Measurements from ENCODE around the gene OBI1. TPM values are rescaled to one million over a fixed set of nuclear protein-coding genes. Genes with fewer than 3 reads are reported as not detected.

OBI1 gene
- total and polyA plus RNA-seq, 2 donors (not counting 1 experiment from before 2014, with no cell fraction given) = 10.2 to 11.4 TPM

DNA sequence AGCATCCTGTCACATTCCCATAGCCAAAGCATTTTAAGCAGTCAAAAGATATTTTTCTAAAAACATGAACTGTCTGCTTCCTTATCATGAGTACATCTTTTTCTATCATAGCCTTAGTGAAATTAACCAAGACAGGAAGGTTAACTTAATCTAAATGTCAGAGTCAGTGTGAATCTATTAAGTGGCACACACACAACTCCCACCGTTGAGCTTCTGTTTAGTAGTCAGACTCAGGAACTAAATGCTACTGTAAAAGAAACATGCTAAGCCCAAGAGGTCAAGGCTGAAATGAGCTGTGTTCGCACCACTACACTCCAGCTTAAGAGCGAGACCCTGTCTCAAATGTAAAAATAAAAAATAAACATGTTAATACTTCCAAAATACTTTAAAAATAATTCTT is 47.9 kb downstream of the OBI1 start:
- Histone ChIP-seq H3K9ac (ENCODE audit: insufficient read depth, low read length) (no peak overlapping the region), H3K79me2 (ENCODE audit: control insufficient read depth, insufficient read depth, low read length) (no peaks in the 10 kb centered on the region), H3K36me3 (ENCODE audit: control insufficient read depth, insufficient read depth, low read length) (no peaks in the 10 kb centered on the region), H4K20me1 (ENCODE audit: control insufficient read depth, extremely low read depth, insufficient read depth, low read length) (no peaks in the 10 kb centered on the region), H3K27me3 (ENCODE audit: control insufficient read depth, insufficient read depth, low read length) (peaks cover 50% of the 10 kb centered on the region), H2AFZ (ENCODE audit: low read length) (no peak overlapping the region), H3K27ac (ENCODE audit: insufficient read depth, low read length) (no peak overlapping the region), H3K4me1 (ENCODE audit: control insufficient read depth, extremely low read depth, insufficient read depth, low read length) (peaks cover 5% of the 10 kb centered on the region), H3K4me3 (replicated peaks in 1 of 4; ENCODE audit: control extremely low read depth in 1 of 4, insufficient read depth in 1 of 4, low read depth in 3 of 4, low read length in 4 of 4) (no peak overlapping the region), H3K4me2 (ENCODE audit: extremely low read depth, insufficient read depth, low read length) (no peak overlapping the region), H3K9me3 (ENCODE audit: control insufficient read depth, insufficient read depth, low read depth, low read length) (no peaks in the 10 kb centered on the region)
- TF ChIP-seq EZH2 (IDR thresholded peaks at IDR 0.05; ENCODE audit: low read length, missing control alignments) = no peak
- TF ChIP-seq, protein P1, sequence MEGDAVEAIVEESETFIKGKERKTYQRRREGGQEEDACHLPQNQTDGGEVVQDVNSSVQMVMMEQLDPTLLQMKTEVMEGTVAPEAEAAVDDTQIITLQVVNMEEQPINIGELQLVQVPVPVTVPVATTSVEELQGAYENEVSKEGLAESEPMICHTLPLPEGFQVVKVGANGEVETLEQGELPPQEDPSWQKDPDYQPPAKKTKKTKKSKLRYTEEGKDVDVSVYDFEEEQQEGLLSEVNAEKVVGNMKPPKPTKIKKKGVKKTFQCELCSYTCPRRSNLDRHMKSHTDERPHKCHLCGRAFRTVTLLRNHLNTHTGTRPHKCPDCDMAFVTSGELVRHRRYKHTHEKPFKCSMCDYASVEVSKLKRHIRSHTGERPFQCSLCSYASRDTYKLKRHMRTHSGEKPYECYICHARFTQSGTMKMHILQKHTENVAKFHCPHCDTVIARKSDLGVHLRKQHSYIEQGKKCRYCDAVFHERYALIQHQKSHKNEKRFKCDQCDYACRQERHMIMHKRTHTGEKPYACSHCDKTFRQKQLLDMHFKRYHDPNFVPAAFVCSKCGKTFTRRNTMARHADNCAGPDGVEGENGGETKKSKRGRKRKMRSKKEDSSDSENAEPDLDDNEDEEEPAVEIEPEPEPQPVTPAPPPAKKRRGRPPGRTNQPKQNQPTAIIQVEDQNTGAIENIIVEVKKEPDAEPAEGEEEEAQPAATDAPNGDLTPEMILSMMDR (conservative IDR thresholded peaks at IDR 0.05 in 1 of 2, IDR thresholded peaks at IDR 0.05 in 1 of 2; ENCODE audit: low read depth in 1 of 2, low read length in 2 of 2) = no peak
- no peak for DNase-seq (ENCODE audit: low read depth in 2 of 2)

GRCh38 chr13:78610381-78610883 is 48.5 kb downstream of the OBI1 start:
- no peak overlapping the region for H3K9ac ChIP-seq (ENCODE audit: insufficient read depth, low read length)
- no peak overlapping the region for H3K4me3 ChIP-seq (replicated peaks in 1 of 4; ENCODE audit: control extremely low read depth in 1 of 4, insufficient read depth in 1 of 4, low read depth in 3 of 4, low read length in 4 of 4)
- peaks cover 5% of the 10 kb centered on the region for H3K4me1 ChIP-seq (ENCODE audit: control insufficient read depth, extremely low read depth, insufficient read depth, low read length)
- peaks cover 56% of the 10 kb centered on the region for H3K27me3 ChIP-seq (ENCODE audit: control insufficient read depth, insufficient read depth, low read length)
- no peaks in the 10 kb centered on the region for H3K9me3 ChIP-seq (ENCODE audit: control insufficient read depth, insufficient read depth, low read depth, low read length)
- H4K20me1 ChIP-seq (ENCODE audit: control insufficient read depth, extremely low read depth, insufficient read depth, low read length) = no peaks in the 10 kb centered on the region
- no peak overlapping the region for H3K4me2 ChIP-seq (ENCODE audit: extremely low read depth, insufficient read depth, low read length)
- no peaks in the 10 kb centered on the region for H3K36me3 ChIP-seq (ENCODE audit: control insufficient read depth, insufficient read depth, low read length)
- H3K27ac ChIP-seq (ENCODE audit: insufficient read depth, low read length) = no peak overlapping the region
- H3K79me2 ChIP-seq (ENCODE audit: control insufficient read depth, insufficient read depth, low read length) = no peaks in the 10 kb centered on the region
- peak; percentile 4 to 54 for DNase-seq (ENCODE audit: low read depth in 2 of 2)
- no peak overlapping the region for H2AFZ ChIP-seq (ENCODE audit: low read length)
- peak; percentile 6 for TF ChIP-seq EZH2 (IDR thresholded peaks at IDR 0.05; ENCODE audit: low read length, missing control alignments)
- TF ChIP-seq, protein P1 (conservative IDR thresholded peaks at IDR 0.05 in 1 of 2, IDR thresholded peaks at IDR 0.05 in 1 of 2; ENCODE audit: low read depth in 1 of 2, low read length in 2 of 2) = no peak

GRCh38 chr13:78609464-78610205 is 49.3 kb downstream of the OBI1 start:
- peak overlapping the region; percentile 87 for H3K4me2 ChIP-seq (ENCODE audit: extremely low read depth, insufficient read depth, low read length)
- H3K4me1 ChIP-seq (ENCODE audit: control insufficient read depth, extremely low read depth, insufficient read depth, low read length) = peaks cover 5% of the 10 kb centered on the region
- H3K79me2 ChIP-seq (ENCODE audit: control insufficient read depth, insufficient read depth, low read length) = no peaks in the 10 kb centered on the region
- H2AFZ ChIP-seq (ENCODE audit: low read length) = peak overlapping the region; percentile 39
- no peaks in the 10 kb centered on the region for H3K36me3 ChIP-seq (ENCODE audit: control insufficient read depth, insufficient read depth, low read length)
- H3K9me3 ChIP-seq (ENCODE audit: control insufficient read depth, insufficient read depth, low read depth, low read length) = no peaks in the 10 kb centered on the region
- TF ChIP-seq EZH2 (IDR thresholded peaks at IDR 0.05; ENCODE audit: low read length, missing control alignments) = peak; percentile 72
- TF ChIP-seq, protein P1 (conservative IDR thresholded peaks at IDR 0.05 in 1 of 2, IDR thresholded peaks at IDR 0.05 in 1 of 2; ENCODE audit: low read depth in 1 of 2, low read length in 2 of 2) = no peak
- no peak overlapping the region for H3K9ac ChIP-seq (ENCODE audit: insufficient read depth, low read length)
- no peak overlapping the region for H3K27ac ChIP-seq (ENCODE audit: insufficient read depth, low read length)
- no peaks in the 10 kb centered on the region for H4K20me1 ChIP-seq (ENCODE audit: control insufficient read depth, extremely low read depth, insufficient read depth, low read length)
- peaks cover 64% of the 10 kb centered on the region for H3K27me3 ChIP-seq (ENCODE audit: control insufficient read depth, insufficient read depth, low read length)
- peak overlapping the region; percentile 41 to 62 (median 58) for H3K4me3 ChIP-seq (replicated peaks in 1 of 4; ENCODE audit: control extremely low read depth in 1 of 4, insufficient read depth in 1 of 4, low read depth in 3 of 4, low read length in 4 of 4)
- peak in 1 of 2 donors; percentile 6 for DNase-seq (ENCODE audit: low read depth in 2 of 2)
